Measurements from ENCODE around the gene SNW1. TPM values are rescaled to one million over a fixed set of nuclear protein-coding genes. Genes with fewer than 3 reads are reported as not detected.

The SNW1 gene
- total RNA-seq, 1 donor from 2014 or later: 78.5 TPM

- Mint-ChIP-seq H3K4me3 (ENCODE audit: low read depth) (no peak overlapping the region), H3K9me3 (ENCODE audit: low read depth) (no peaks in the 10 kb centered on the region)
Measured at GRCh38 chr14:77681196-77682157, 79.5 kb downstream of the SNW1 start.

DNA sequence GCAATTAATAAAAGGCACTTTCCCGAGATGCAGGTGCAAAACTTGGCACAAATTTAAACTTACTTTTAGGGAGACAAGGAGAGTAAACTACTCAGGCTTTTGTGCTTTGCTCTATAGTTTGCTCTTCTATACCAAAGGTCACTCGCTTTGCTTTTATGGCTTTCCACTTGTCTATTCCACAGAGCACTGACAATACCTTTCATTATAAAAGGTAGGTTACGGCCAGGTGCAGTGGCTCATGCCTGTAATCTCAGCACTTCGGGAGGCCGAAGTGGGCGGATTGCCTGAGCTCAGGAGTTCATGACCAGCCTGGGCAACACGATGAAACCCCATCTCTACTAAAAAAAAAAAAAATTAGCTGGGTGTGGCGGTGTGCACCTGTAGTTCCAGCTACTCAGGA is 86.0 kb downstream of the SNW1 start:
- H3K4me1 Mint-ChIP-seq (ENCODE audit: low read depth): no peaks in the 10 kb centered on the region
- peaks cover 20% of the 10 kb centered on the region for H3K36me3 Mint-ChIP-seq (ENCODE audit: insufficient read depth)
- H3K4me3 Mint-ChIP-seq (ENCODE audit: low read depth): no peak overlapping the region
- H3K9me3 Mint-ChIP-seq (ENCODE audit: low read depth): no peaks in the 10 kb centered on the region
- no peak for DNase-seq (ENCODE audit: low spot score, unreplicated experiment)
- TF ChIP-seq CTCF (IDR thresholded peaks at IDR 0.05; ENCODE audit: unreplicated experiment): no peak
- peak overlapping the region; percentile 45 for H3K27ac Mint-ChIP-seq
- no peaks in the 10 kb centered on the region for H3K27me3 Mint-ChIP-seq

More at GRCh38 chr14:77681196-77682157, 79.5 kb downstream of the SNW1 start:
- H3K27ac Mint-ChIP-seq: no peak overlapping the region
- H3K27me3 Mint-ChIP-seq: no peaks in the 10 kb centered on the region
- peaks cover 7% of the 10 kb centered on the region for H3K36me3 Mint-ChIP-seq (ENCODE audit: insufficient read depth)
- H3K4me1 Mint-ChIP-seq (ENCODE audit: low read depth): no peaks in the 10 kb centered on the region
- no peak for DNase-seq (ENCODE audit: low spot score, unreplicated experiment)
- no peak for TF ChIP-seq CTCF (IDR thresholded peaks at IDR 0.05; ENCODE audit: unreplicated experiment)

DNA sequence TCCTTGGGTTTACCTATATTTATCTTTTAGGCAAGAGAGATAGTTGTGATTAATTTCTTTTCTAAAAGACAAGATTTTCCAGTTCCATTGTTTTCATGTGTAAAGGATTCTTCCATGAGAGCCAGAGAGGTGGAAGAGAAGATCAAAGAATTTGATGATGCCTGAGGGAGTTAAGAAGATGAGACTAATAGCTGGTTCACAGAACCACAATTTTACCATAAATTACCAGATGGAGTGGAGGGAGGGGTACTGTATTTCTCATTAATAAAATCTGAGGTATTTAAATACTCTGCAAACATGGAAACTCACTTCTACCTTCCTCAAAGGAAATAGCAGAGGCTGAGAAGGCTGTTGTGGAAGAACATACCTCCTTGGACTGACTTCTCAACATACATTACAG is 87.8 kb downstream of the SNW1 start:
- no peaks in the 10 kb centered on the region for H3K27me3 Mint-ChIP-seq
- no peak overlapping the region for H3K27ac Mint-ChIP-seq
- no peak for DNase-seq (ENCODE audit: low spot score, unreplicated experiment)
- H3K4me1 Mint-ChIP-seq (ENCODE audit: low read depth): no peaks in the 10 kb centered on the region
- H3K36me3 Mint-ChIP-seq (ENCODE audit: insufficient read depth): peaks cover 21% of the 10 kb centered on the region
- H3K4me3 Mint-ChIP-seq (ENCODE audit: low read depth): no peak overlapping the region
- no peaks in the 10 kb centered on the region for H3K9me3 Mint-ChIP-seq (ENCODE audit: low read depth)
- no peak for TF ChIP-seq CTCF (IDR thresholded peaks at IDR 0.05; ENCODE audit: unreplicated experiment)

Other genes starting within 250 kb of the SNW1 start
- gene SPTLC2, start 144.5 kb downstream of the SNW1 start, total RNA-seq: 53.6 and 54.2 TPM in 2 replicates
- 14.4 and 14.5 TPM in 2 replicates for gene ALKBH1, start 53.1 kb downstream of the SNW1 start, total RNA-seq
- gene SLIRP, start 53.1 kb downstream of the SNW1 start, total RNA-seq: 148 and 158 TPM in 2 replicates
- gene ADCK1, start 39.0 kb upstream of the SNW1 start, total RNA-seq: 8.0 and 11.5 TPM in 2 replicates